ENCODE measurements around the gene POLH. TPM values are rescaled to one million over a fixed set of nuclear protein-coding genes. Genes with fewer than 3 reads are reported as not detected.

The POLH gene
- total and polyA plus RNA-seq, 2 of the 4 experiments (the other 2 are of a cell fraction) = 13.3 to 26.0 TPM

DNA sequence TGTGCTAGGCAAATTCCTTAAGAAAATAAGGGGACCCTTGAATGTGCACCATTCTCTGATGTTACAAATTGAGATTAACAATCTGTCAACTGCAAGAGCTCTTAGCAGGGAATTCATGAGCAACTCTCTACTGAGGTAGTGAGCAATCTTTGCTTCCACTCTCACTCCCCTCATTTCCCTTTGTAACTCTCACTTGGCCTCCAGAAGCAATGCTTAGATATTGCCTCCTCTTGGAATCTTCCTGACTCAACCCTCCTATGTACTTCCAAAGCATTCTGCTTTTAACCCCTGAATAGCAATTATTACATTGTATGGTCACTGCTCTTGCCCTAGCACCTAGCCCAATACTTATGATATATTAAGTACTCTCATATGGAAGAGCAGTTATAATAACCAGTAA lies 16.7 kb upstream of the POLH start:
- POLR2A ChIA-PET (ENCODE audit: unreplicated experiment) = no interaction called here
- Histone ChIP-seq H4K8ac (ENCODE audit: low read depth in 2 of 2, low read length in 2 of 2) (no peak overlapping the region), H3K27ac (ENCODE audit: insufficient read depth, low read length) (no peak overlapping the region), H3K4ac (ENCODE audit: low read depth, low read length) (no peak overlapping the region), H3K14ac (replicated peaks; ENCODE audit: low read depth, low read length) (no peak overlapping the region), H3K9ac (ENCODE audit: low read depth, low read length) (no peak overlapping the region), H2AFZ (replicated peaks; ENCODE audit: low read length, poor library complexity) (no peak overlapping the region), H2BK5ac (ENCODE audit: low read depth, low read length, poor library complexity, severe bottlenecking) (no peak overlapping the region), H3K18ac (ENCODE audit: low read depth, low read length) (no peak overlapping the region), H3K79me1 (ENCODE audit: low read depth in 1 of 2, low read length in 2 of 2) (no peaks in the 10 kb centered on the region), H2BK15ac (ENCODE audit: low read depth, low read length) (no peak overlapping the region), H3K4me3 (ENCODE audit: insufficient read depth, low read depth, low read length) (no peak overlapping the region), H2AK5ac (ENCODE audit: low read depth, low read length) (no peak overlapping the region), H2BK20ac (ENCODE audit: low read depth, low read length) (no peak overlapping the region), H3K56ac (ENCODE audit: extremely low read depth, insufficient read depth, low read length) (no peak overlapping the region), H3K9me3 (ENCODE audit: control insufficient read depth, insufficient read depth, low read length) (no peaks in the 10 kb centered on the region), H3K4me1 (ENCODE audit: control insufficient read depth, insufficient read depth, low read length) (no peaks in the 10 kb centered on the region), H3K36me3 (ENCODE audit: control insufficient read depth, insufficient read depth, low read length) (peaks cover 38% of the 10 kb centered on the region), H3K23ac (ENCODE audit: low read depth, low read length) (no peak overlapping the region), H4K20me1 (ENCODE audit: insufficient read depth, low read length) (no peaks in the 10 kb centered on the region), H4K91ac (ENCODE audit: insufficient read depth, low read depth, low read length) (no peak overlapping the region), H3K27me3 (ENCODE audit: control insufficient read depth, insufficient read depth, low read length) (no peaks in the 10 kb centered on the region), H3K4me2 (ENCODE audit: low read depth, low read length) (no peak overlapping the region), H2BK120ac (ENCODE audit: low read depth, low read length) (no peak overlapping the region), H2AK9ac (replicated peaks; ENCODE audit: low read depth, low read length, poor library complexity) (no peak overlapping the region), H4K5ac (ENCODE audit: low read depth, low read length) (no peak overlapping the region), H3K9me1 (ENCODE audit: insufficient read depth, low read length) (no peaks in the 10 kb centered on the region)
- TF ChIP-seq MXI1 (IDR thresholded peaks at IDR 0.05; ENCODE audit: borderline replicate concordance, low read depth, low read length) = no peak
- TF ChIP-seq BHLHE40 (IDR thresholded peaks at IDR 0.05; ENCODE audit: low read depth, low read length) = no peak
- no TSS peak for BruUV-seq (replicated peaks)
- no peak for ATAC-seq (ENCODE audit: low read depth)
- no peak for DNase-seq
- in situ Hi-C loops (cut with MboI; ENCODE audit: low sequenced_read_pairs) = loop anchor here (25.0 kb wide), 1 partner anchor 897 kb away; no protein-coding TSS in a partner anchor
- intact Hi-C loops (cut with micrococcal nuclease) = no loop called here
- CTCF ChIA-PET = no interaction called here
- dilution Hi-C loops (cut with HindIII; ENCODE audit: low sequenced_read_pairs, unreplicated experiment) = no loop called here
